SK-N-SH treated with all-trans-retinoic acid at 6 μM for 48 hours (cell line): ENCODE data around the gene MSL3.

Experiments used
- ATAC-seq: fragments of 200-7000 bp; cut with Tn5 transposase; 3 replicates; pipeline ENCODE4 v1.9.1; 2020; ENCODE audit warnings: mild to moderate bottlenecking, moderate library complexity
- ARNTL ChIP-seq: fragments of 450-650 bp; formaldehyde crosslinking; IDR thresholded peaks from 2 replicates; pipeline ENCODE4 v1.5.0; 2020; ENCODE audit warnings: low read depth, mild to moderate bottlenecking, moderate library complexity, borderline replicate concordance
- BACH2 ChIP-seq: fragments of 250-450 bp; sonication (Bioruptor Pico); IDR thresholded peaks from 2 replicates; pipeline ENCODE4 v1.9.0; 2021; ENCODE audit warnings: mild to moderate bottlenecking, borderline replicate concordance
- CSDC2 ChIP-seq: fragments of 250-450 bp; sonication (Bioruptor Pico); IDR thresholded peaks from 2 replicates; pipeline ENCODE4 v1.5.0; 2020; ENCODE audit warnings: mild to moderate bottlenecking, moderate library complexity
- ESRRG ChIP-seq: fragments of 250-450 bp; sonication (Bioruptor Pico); IDR thresholded peaks from 2 replicates; pipeline ENCODE4 v1.6.1; 2021; ENCODE audit warnings: mild to moderate bottlenecking
- GLIS3 ChIP-seq: fragments of 250-450 bp; sonication (Bioruptor Pico); IDR thresholded peaks from 2 replicates; pipeline ENCODE4 v1.5.0; 2020; ENCODE audit warnings: mild to moderate bottlenecking, moderate library complexity
- ISL1 ChIP-seq: fragments of 250-450 bp; sonication (Bioruptor Pico); IDR thresholded peaks from 2 replicates; pipeline ENCODE4 v2.1.2; 2022; ENCODE audit warnings: mild to moderate bottlenecking, moderate library complexity
- OSR1 ChIP-seq: fragments of 250-450 bp; sonication (Bioruptor Pico); IDR thresholded peaks from 2 replicates; pipeline ENCODE4 v1.8.0; 2022; ENCODE audit warnings: moderate library complexity, mild to moderate bottlenecking, inconsistent platforms
- PPARA ChIP-seq: fragments of 250-450 bp; sonication (Bioruptor Pico); IDR thresholded peaks from 2 replicates; pipeline ENCODE4 v1.5.0; 2020; ENCODE audit warnings: mild to moderate bottlenecking, borderline replicate concordance
- RARB ChIP-seq: fragments of 250-450 bp; sonication (Bioruptor Pico); IDR thresholded peaks from 2 replicates; pipeline ENCODE4 v1.8.0; 2021; ENCODE audit warnings: mild to moderate bottlenecking, moderate library complexity
- SNAI2 ChIP-seq: fragments of 250-450 bp; sonication (Bioruptor Pico); IDR thresholded peaks from 2 replicates; pipeline ENCODE4 v1.5.0; 2020; ENCODE audit warnings: mild to moderate bottlenecking, moderate library complexity
- TOX ChIP-seq: fragments of 250-450 bp; sonication (Bioruptor Pico); IDR thresholded peaks from 2 replicates; pipeline ENCODE4 v1.8.0; 2021; ENCODE audit warnings: mild to moderate bottlenecking, moderate library complexity, borderline replicate concordance
- ZC3H10 ChIP-seq: fragments of 250-450 bp; sonication (Bioruptor Pico); IDR thresholded peaks from 2 replicates; pipeline ENCODE4 v1.5.1; 2021; ENCODE audit warnings: mild to moderate bottlenecking, moderate library complexity
- ZFP3 ChIP-seq: fragments of 250-450 bp; sonication (Bioruptor Pico); IDR thresholded peaks from 2 replicates; pipeline ENCODE4 v1.5.0; 2020; ENCODE audit warnings: mild to moderate bottlenecking, moderate library complexity
- ZFP30 ChIP-seq: fragments of 450-650 bp; formaldehyde crosslinking; IDR thresholded peaks from 2 replicates; pipeline ENCODE4 v1.5.0; 2022; ENCODE audit warnings: mild to moderate bottlenecking, moderate library complexity
- ZNF565 ChIP-seq: fragments of 450-650 bp; formaldehyde crosslinking; conservative IDR thresholded peaks from 2 replicates; pipeline ENCODE4 v1.5.0; 2020; ENCODE audit warnings: low read depth, mild to moderate bottlenecking, moderate library complexity
- ZNF8 ChIP-seq: fragments of 450-650 bp; formaldehyde crosslinking; IDR thresholded peaks from 2 replicates; pipeline ENCODE4 v1.5.0; 2020; ENCODE audit warnings: mild to moderate bottlenecking, moderate library complexity
- TF ChIP-seq, protein P1 (sequence below): fragments of 250-450 bp; sonication (Bioruptor Pico); IDR thresholded peaks from 2 replicates; pipeline ENCODE4 v1.5.1; 2021; ENCODE audit warnings: mild to moderate bottlenecking, moderate library complexity
- TF ChIP-seq, protein P2 (sequence below): fragments of 250-450 bp; sonication (Bioruptor Pico); IDR thresholded peaks from 2 replicates; pipeline ENCODE4 v1.5.1; 2020; ENCODE audit warnings: low read depth, mild to moderate bottlenecking, moderate library complexity
- TF ChIP-seq, protein P3 (sequence below): fragments of 250-450 bp; sonication (Bioruptor Pico); IDR thresholded peaks from 2 replicates; pipeline ENCODE4 v1.8.0; 2021; ENCODE audit warnings: low read depth, mild to moderate bottlenecking, moderate library complexity, borderline replicate concordance
- TF ChIP-seq, protein P4 (sequence below): fragments of 250-450 bp; sonication (Bioruptor Pico); IDR thresholded peaks from 2 replicates; pipeline ENCODE4 v1.8.0; 2020; ENCODE audit warnings: mild to moderate bottlenecking, moderate library complexity, borderline replicate concordance
- TF ChIP-seq, protein P5 (sequence below): fragments of 250-450 bp; sonication (Bioruptor Pico); IDR thresholded peaks from 2 replicates; pipeline ENCODE4 v1.5.0; 2020; ENCODE audit warnings: mild to moderate bottlenecking, moderate library complexity

MSL3 gene

DNA sequence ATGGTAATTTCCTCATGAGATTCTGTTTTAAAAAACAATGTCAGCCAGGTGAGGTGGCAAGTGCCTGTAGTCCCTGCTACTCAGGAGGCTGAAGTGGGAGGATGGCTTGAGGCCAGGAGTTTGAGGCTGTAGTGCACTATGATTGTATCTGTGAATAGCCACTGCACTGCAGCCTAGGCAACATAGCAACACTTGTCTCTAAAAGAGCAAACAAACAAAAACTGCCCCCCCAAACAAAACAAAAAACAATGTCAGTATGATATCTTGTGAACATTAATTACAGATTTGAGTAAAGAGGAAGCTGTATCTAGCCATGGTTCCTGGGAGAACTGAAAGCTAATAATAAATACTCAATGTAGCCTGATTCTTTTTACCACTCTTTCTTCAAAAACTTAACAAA, 6.8 kb upstream of the MSL3 start:
- no peak for ATAC-seq
- TF ChIP-seq SNAI2: no peak
- no peak for TF ChIP-seq ZFP30 (CRISPR knock-in tag)
- TF ChIP-seq, protein P1, sequence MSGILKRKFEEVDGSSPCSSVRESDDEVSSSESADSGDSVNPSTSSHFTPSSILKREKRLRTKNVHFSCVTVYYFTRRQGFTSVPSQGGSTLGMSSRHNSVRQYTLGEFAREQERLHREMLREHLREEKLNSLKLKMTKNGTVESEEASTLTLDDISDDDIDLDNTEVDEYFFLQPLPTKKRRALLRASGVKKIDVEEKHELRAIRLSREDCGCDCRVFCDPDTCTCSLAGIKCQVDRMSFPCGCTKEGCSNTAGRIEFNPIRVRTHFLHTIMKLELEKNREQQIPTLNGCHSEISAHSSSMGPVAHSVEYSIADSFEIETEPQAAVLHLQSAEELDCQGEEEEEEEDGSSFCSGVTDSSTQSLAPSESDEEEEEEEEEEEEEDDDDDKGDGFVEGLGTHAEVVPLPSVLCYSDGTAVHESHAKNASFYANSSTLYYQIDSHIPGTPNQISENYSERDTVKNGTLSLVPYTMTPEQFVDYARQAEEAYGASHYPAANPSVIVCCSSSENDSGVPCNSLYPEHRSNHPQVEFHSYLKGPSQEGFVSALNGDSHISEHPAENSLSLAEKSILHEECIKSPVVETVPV (CRISPR knock-in tag): no peak
- TF ChIP-seq, protein P2, sequence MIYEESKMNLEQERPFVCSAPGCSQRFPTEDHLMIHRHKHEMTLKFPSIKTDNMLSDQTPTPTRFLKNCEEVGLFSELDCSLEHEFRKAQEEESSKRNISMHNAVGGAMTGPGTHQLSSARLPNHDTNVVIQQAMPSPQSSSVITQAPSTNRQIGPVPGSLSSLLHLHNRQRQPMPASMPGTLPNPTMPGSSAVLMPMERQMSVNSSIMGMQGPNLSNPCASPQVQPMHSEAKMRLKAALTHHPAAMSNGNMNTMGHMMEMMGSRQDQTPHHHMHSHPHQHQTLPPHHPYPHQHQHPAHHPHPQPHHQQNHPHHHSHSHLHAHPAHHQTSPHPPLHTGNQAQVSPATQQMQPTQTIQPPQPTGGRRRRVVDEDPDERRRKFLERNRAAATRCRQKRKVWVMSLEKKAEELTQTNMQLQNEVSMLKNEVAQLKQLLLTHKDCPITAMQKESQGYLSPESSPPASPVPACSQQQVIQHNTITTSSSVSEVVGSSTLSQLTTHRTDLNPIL (CRISPR knock-in tag): no peak
- no peak for TF ChIP-seq BACH2 (CRISPR knock-in tag)
- TF ChIP-seq PPARA (CRISPR knock-in tag): no peak
- TF ChIP-seq ZNF565 (CRISPR knock-in tag): no peak
- TF ChIP-seq, all 23 proteins: peak for 0

DNA sequence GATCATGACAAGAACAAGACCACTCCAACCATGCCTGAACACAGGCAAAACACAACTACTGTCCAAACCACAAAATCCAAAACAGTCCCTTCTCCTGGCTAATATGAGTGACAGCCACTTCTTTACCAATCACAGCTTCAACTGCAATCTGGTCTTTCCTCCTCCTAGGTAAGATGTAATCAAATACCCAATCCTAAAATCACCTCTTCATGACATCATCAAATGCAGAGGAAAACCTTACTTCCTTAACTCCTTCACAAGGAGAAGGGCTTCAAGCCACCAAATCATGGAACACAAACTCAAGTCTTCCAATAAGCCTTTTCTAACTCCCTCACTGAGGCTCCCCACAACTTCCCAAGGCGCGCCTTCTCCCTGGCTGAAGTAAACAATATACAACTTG, 4.4 kb upstream of the MSL3 start:
- TF ChIP-seq, protein P3, sequence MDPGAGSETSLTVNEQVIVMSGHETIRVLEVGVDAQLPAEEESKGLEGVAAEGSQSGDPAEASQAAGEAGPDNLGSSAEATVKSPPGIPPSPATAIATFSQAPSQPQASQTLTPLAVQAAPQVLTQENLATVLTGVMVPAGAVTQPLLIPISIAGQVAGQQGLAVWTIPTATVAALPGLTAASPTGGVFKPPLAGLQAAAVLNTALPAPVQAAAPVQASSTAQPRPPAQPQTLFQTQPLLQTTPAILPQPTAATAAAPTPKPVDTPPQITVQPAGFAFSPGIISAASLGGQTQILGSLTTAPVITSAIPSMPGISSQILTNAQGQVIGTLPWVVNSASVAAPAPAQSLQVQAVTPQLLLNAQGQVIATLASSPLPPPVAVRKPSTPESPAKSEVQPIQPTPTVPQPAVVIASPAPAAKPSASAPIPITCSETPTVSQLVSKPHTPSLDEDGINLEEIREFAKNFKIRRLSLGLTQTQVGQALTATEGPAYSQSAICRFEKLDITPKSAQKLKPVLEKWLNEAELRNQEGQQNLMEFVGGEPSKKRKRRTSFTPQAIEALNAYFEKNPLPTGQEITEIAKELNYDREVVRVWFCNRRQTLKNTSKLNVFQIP (CRISPR knock-in tag): no peak
- TF ChIP-seq ZFP30 (CRISPR knock-in tag) (no peak), ARNTL (CRISPR knock-in tag) (no peak), TOX (CRISPR knock-in tag) (no peak), BACH2 (CRISPR knock-in tag) (no peak), CSDC2 (no peak)
- TF ChIP-seq, protein P4, sequence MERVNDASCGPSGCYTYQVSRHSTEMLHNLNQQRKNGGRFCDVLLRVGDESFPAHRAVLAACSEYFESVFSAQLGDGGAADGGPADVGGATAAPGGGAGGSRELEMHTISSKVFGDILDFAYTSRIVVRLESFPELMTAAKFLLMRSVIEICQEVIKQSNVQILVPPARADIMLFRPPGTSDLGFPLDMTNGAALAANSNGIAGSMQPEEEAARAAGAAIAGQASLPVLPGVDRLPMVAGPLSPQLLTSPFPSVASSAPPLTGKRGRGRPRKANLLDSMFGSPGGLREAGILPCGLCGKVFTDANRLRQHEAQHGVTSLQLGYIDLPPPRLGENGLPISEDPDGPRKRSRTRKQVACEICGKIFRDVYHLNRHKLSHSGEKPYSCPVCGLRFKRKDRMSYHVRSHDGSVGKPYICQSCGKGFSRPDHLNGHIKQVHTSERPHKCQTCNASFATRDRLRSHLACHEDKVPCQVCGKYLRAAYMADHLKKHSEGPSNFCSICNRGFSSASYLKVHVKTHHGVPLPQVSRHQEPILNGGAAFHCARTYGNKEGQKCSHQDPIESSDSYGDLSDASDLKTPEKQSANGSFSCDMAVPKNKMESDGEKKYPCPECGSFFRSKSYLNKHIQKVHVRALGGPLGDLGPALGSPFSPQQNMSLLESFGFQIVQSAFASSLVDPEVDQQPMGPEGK (CRISPR knock-in tag): no peak
- no peak for ATAC-seq

DNA sequence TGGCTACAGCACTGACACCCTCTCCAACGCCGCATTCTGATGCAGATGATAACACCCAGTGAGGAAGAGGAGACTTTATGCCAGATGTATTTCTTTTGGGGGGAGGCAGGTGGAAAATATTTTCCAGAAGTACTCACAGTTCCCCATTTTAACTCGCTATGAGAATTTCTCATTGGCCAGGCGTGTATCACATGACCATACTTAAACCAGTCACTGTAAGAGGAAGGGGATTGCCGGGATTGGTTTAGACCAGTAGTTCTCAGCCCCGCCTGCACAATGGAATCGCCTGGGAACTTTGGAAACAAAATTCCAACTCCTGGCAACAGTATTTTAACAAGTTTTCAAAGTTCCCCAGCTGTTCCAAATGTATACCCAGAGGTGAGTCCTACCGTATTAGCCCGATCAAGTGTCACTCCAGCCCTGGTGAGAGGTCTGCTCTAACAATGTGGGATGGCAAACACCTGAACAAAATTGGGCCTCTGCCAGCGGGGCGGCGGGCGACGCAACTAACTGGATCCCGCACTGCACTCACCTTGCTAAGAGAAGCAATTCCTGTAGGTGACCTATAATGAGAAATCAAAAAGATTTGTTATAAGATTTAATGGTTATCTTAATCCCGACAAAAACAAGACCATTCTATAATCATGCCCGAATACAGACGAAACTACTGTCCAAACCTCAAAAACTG, 2.9 kb upstream of the MSL3 start:
- ATAC-seq: no peak
- TF ChIP-seq CSDC2: no peak
- TF ChIP-seq GLIS3 (CRISPR knock-in tag): no peak
- no peak for TF ChIP-seq ZNF565 (CRISPR knock-in tag)
- TF ChIP-seq RARB (CRISPR knock-in tag): no peak
- TF ChIP-seq ZFP30 (CRISPR knock-in tag): no peak
- no peak for TF ChIP-seq ZNF8
- no peak for TF ChIP-seq ZC3H10 (CRISPR knock-in tag)
- no peak for TF ChIP-seq ARNTL (CRISPR knock-in tag)
- no peak for TF ChIP-seq ZFP3 (CRISPR knock-in tag)
- no peak for TF ChIP-seq OSR1 (CRISPR knock-in tag)
- TF ChIP-seq, protein P5, sequence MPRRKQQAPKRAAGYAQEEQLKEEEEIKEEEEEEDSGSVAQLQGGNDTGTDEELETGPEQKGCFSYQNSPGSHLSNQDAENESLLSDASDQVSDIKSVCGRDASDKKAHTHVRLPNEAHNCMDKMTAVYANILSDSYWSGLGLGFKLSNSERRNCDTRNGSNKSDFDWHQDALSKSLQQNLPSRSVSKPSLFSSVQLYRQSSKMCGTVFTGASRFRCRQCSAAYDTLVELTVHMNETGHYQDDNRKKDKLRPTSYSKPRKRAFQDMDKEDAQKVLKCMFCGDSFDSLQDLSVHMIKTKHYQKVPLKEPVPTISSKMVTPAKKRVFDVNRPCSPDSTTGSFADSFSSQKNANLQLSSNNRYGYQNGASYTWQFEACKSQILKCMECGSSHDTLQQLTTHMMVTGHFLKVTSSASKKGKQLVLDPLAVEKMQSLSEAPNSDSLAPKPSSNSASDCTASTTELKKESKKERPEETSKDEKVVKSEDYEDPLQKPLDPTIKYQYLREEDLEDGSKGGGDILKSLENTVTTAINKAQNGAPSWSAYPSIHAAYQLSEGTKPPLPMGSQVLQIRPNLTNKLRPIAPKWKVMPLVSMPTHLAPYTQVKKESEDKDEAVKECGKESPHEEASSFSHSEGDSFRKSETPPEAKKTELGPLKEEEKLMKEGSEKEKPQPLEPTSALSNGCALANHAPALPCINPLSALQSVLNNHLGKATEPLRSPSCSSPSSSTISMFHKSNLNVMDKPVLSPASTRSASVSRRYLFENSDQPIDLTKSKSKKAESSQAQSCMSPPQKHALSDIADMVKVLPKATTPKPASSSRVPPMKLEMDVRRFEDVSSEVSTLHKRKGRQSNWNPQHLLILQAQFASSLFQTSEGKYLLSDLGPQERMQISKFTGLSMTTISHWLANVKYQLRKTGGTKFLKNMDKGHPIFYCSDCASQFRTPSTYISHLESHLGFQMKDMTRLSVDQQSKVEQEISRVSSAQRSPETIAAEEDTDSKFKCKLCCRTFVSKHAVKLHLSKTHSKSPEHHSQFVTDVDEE (CRISPR knock-in tag): no peak
- TF ChIP-seq ISL1 (CRISPR knock-in tag): no peak
- TF ChIP-seq BACH2 (CRISPR knock-in tag): no peak
- TF ChIP-seq PPARA (CRISPR knock-in tag): no peak
- no peak for TF ChIP-seq ESRRG (CRISPR knock-in tag)
- TF ChIP-seq, protein P4 (CRISPR knock-in tag): no peak
- TF ChIP-seq, protein P2 (CRISPR knock-in tag): no peak
- TF ChIP-seq, protein P3 (CRISPR knock-in tag): no peak
